Measurements from ENCODE around the gene TTC21A.

The TTC21A gene

GRCh38 chr3:39136533-39137434 is 29.3 kb downstream of the TTC21A start:
- DNase-seq (ENCODE audit: low spot score), result no peak

DNA sequence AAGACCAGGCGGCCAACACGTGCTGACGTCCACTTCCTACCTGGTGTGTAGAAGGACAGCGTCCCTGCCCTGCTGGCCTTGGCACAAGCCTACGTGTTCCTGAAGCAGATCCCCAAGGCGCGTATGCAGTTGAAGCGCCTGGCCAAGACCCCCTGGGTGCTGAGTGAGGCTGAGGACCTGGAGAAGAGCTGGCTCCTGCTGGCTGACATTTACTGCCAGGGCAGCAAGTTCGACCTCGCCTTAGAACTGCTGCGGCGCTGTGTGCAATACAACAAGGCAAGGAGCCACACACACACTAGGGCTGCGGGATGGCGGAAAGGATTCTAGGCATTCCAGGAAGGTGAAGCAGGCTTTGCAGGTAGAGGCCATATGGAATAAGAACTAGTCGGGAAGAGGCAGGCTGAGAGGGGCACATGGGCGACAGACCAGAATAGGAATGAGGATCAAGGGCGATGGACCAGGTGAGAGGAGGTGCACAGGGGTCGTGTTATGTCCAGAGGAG is 30.0 kb downstream of the TTC21A start:
- no peak for DNase-seq (ENCODE audit: low spot score)

DNA sequence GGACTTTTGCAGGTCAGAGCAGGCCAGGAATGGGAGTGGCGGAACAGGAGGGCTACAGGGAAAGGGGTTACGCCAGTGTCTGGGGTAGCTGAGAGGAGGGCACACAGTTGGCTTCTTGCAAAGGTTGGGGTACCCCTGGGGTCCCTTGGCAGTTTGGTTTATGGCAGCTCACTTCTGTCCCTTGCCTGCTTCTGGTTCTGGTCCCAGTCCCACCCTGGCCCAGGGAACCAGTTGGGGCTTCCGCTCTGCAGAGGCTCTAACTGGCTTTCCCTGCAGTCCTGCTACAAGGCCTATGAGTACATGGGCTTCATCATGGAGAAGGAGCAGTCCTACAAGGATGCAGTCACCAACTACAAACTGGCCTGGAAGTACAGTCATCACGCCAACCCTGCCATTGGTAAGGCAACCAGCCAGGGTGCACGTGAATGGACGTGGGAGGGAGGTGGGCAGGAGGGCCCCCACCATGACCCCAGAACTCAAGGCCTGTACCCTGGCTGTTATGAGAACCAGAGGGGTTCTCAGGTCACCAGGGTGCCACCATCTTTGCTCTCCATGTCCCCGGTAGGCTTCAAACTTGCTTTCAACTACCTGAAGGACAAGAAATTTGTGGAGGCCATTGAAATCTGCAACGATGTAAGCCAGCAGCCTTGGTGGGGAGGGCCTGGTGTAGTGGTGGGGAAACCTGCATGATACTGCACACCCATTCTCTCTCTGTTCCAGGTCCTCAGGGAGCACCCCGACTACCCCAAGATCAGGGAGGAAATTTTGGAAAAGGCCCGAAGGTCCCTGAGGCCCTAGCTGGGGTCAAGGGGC is 30.7 kb downstream of the TTC21A start:
- no peak for DNase-seq (ENCODE audit: low spot score)

DNA sequence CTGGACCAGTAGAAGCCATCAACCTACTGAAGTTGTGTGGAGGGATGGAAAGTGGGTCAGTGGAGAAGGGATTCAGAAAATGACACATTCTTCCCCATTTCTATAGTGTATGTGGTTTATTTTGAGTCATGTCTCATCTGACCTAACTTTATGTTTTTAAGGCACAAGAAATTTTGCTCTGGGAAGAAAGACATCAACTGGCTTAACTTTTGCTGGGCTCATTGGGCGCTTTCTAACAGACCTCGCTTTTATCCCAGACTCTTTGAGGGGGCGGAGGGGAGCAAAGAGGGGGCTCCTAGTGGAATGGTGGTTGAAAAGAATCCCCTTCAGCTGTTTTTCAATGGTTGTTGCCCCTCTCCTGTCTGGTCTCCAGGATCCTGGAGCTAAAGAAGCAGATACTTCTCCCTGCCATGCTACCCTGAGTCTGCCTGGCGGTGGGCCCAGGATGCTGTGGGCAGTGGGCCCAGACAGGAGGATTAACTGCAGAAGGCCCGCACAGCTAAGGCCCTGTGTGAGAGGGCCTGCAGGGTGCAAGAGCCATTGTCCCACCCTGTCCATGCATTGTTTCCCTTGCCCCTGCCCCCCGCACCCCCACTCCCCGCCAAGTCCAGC is 31.4 kb downstream of the TTC21A start:
- no peak for DNase-seq (ENCODE audit: low spot score)

DNA sequence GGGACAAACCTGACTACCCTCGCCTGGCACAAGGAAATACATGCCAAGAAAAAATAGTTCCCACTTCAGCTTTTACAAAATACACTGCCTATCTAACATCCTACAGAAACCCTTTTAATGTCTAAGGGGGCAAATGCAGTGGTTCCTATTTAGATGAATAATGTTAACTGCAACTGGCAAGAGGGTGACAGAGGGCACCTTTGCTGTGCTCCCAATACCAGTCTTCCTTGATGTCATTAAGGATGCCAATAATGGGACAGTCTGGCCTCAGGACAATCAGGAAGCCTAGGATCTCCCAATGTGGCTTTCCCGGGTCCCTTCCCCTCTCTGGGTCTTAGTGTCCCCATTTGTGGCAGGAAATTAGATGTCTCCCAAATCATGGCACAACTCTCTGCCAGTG is 32.0 kb downstream of the TTC21A start:
- DNase-seq (ENCODE audit: low spot score), result no peak

- no peak for DNase-seq (ENCODE audit: low spot score)
These were observed 33.0 kb downstream of the TTC21A start for GRCh38 chr3:39140341-39140971.

DNA sequence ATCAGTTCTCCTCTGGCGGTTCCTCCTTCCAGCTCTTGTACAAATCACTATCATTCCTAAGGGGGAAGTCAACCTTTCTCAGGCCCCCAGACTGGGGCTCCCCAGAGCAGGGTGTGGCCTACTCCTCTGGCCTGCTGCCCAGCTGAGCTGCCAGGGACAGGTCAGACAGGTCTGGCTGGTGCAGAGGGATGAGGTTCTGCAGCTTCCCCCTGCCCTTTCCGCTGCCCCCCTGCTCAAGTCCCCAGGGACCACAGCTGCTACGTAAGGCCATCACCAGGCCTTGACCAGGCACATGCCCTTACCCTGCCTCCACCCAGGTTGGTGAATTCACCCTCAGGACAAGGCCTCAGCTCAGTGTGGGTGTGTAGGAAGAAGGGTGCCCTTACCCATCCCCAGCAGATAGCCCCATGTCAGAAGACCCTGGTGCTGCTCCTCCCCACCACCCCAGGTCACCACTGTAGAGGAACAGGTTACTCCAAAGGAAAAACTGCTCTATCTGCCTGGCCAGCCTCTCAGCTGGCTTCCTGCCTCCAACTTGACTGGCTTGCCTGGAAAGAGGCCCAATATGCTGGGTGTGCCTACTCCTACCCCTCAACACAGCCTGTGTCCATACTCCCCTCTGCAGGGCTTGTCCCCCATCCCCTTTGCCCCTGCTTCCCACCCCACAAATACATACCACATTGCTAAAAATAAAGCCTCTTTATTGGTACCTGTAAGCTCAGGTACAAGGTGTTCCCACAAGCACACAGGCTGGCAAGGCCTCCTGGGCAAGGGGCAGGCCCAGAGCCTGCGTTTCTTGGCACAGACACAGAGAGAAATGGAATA is 33.9 kb downstream of the TTC21A start:
- DNase-seq (ENCODE audit: low spot score), result no peak

DNA sequence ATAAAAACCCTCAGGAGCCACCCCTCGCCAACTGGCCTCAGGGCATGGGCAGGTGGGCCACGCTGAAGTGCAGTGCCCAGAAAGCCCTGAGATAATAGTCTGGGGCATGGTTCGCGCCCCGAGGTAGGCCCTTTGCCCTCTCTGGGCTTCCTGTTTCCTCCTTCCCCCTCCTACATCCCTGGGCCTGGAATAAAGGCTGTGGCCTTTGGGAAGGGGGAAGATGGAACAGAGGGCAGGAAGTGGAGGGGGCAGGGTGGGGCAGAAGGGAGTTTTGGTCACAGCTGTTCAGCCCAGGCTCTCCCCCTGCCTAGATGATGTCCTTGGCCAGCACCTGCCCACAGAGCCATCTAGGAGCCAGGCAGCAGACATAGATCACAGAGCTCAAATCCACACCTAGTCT is 34.6 kb downstream of the TTC21A start:
- no peak for DNase-seq (ENCODE audit: low spot score)

DNA sequence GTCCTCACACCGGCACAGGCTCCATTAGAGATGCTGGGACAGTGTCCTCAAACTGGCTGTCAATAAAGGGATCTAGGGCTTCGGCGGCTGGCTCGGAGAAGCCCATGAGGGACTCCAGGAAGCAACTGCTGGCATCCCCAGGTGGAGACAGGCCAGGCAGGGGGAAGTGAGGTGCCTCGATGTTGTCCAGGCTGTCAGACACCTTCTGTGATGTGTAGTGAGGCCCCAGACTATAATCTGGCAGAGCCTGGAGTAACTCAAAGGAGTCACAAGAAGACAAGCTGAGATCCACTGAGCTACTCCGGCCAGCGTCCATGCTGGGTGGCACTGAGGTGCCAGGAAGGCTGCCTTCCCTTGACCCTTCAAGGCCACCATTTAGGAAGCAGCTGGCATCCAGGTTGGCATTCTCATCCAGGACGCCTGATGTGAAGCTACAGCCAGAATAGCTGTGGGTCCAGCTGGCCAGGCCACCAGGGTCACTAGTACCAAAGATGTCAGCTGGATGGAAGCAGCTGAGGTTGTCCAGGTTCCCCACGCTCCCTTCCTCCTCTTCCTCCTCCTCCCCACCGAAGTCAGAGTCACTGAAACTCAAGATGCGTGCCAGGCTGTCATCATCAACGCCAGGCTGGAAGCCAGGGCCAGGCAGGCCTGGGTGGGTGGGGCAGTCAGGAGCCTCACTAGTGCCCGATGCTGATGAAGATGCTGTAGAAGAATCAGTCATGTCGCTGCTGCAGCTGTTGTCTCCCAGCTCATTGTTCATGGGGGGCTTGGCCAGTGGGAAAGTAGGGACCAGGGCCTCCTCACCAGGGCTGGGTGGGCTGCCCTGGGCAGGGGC is 35.8 kb downstream of the TTC21A start:
- no peak for DNase-seq (ENCODE audit: low spot score)

GRCh38 chr3:39144095-39144747 is 36.7 kb downstream of the TTC21A start:
- DNase-seq (ENCODE audit: low spot score), result no peak

- no peak for DNase-seq (ENCODE audit: low spot score)
These were observed 37.4 kb downstream of the TTC21A start for GRCh38 chr3:39144748-39145380.

- DNase-seq (ENCODE audit: low spot score), result no peak
These were observed 38.6 kb downstream of the TTC21A start for GRCh38 chr3:39146083-39146501.

GRCh38 chr3:39146611-39147591 is 39.4 kb downstream of the TTC21A start:
- peak; percentile 79 for DNase-seq (ENCODE audit: low spot score)

DNA sequence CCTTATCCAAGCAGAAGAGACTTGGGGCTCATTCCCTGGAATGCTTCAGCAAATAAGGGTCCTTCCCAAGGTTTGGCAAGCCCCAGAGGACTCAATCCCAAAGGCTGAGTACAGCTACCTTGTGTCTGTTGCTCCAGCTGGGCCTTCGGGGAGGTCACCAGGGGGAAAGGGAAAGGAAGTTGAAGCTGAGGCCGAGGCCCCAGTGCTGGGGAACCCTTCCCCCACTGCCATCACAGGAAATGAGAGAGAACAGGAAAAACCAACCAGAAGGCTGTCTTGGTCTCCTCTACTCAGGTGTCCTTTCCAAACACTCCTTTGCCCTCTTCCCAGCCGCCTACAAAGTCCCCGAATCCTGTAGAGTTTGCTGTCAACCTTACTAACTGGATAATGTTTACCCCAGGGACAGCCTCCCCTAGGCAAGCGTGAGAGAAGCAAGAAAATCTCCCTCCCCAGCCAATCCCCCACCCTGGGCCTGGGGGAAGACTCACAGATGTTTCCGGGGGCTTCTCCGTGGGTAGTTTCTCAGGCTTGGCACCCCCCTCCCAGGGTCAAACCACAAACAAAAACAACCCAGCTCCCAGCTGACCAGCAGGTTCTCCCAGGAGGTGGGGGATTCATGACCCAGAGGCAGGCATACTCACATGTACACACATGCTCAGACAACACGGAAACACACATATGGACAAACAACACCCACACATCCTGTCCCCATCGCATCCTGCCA is 40.4 kb downstream of the TTC21A start:
- DNase-seq (ENCODE audit: low spot score), result peak; percentile 50

- no peak for DNase-seq (ENCODE audit: low spot score)
These were observed 41.1 kb downstream of the TTC21A start for GRCh38 chr3:39148435-39149058.

DNA sequence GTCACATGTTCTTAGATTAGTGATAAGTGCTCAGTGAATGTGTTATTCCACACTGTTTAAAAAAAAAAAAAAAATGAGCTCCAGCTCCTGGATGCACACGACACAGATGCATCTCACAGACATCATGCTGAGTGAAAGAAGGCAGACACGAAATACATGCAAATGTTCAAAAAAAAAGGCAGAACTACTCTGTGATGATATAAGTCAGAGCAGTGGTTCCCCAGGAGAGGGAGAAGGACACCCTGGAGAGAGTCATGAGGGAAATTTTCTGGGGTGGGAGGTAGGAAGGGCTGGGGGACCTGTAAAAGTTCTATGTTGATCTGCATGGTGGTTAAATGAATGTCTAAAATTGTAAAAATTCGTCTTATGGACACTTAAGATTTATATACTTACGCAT is 41.6 kb downstream of the TTC21A start:
- no peak for DNase-seq (ENCODE audit: low spot score)

All from CD4-positive, alpha-beta T cell treated with Interleukin-6 at 100 ng/mL for 8 hours (primary cell).